Panc1 (cell line): ENCODE measurements around the gene TENT5C.

Experiments used
- TF ChIP-seq, protein P1 (sequence below): fragments of 450-650 bp; IDR thresholded peaks from 2 replicates; pipeline ENCODE4 v1.5.1; 2017; ENCODE audit warnings: mild to moderate bottlenecking
- TF ChIP-seq, protein P2 (sequence below), 2 experiments: IDR thresholded peaks; 2 replicates each; pipeline ENCODE4 v1.6.1; 2011 to 2012; ENCODE audit warnings: low read depth in 2 of 2, control low read depth in 1 of 2, low read length in 1 of 2, mild to moderate bottlenecking in 1 of 2, moderate library complexity in 1 of 2; ENCODE audit not compliant: insufficient read depth in 1 of 2

DNA sequence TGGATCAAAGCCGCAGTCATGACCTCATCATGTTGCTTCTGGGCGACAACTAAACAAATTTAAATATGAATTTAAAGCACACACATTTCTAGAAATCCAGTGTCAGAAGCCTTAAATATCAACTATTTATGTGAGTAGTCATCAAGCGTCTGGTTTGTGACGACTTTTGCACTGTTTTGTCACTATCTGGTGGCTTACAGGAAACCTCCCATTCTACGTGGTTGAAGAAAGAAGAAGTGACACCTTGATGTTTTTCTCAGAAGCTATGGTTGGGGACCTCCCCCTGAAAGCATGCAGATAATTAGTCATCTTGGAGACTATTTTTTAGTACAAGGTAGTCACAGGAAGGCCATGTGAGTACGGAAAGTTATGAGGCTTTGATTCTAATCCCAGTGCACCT is 58.5 kb downstream of the TENT5C start:
- TF ChIP-seq, protein P1, sequence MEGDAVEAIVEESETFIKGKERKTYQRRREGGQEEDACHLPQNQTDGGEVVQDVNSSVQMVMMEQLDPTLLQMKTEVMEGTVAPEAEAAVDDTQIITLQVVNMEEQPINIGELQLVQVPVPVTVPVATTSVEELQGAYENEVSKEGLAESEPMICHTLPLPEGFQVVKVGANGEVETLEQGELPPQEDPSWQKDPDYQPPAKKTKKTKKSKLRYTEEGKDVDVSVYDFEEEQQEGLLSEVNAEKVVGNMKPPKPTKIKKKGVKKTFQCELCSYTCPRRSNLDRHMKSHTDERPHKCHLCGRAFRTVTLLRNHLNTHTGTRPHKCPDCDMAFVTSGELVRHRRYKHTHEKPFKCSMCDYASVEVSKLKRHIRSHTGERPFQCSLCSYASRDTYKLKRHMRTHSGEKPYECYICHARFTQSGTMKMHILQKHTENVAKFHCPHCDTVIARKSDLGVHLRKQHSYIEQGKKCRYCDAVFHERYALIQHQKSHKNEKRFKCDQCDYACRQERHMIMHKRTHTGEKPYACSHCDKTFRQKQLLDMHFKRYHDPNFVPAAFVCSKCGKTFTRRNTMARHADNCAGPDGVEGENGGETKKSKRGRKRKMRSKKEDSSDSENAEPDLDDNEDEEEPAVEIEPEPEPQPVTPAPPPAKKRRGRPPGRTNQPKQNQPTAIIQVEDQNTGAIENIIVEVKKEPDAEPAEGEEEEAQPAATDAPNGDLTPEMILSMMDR, result no peak
- TF ChIP-seq, protein P2, sequence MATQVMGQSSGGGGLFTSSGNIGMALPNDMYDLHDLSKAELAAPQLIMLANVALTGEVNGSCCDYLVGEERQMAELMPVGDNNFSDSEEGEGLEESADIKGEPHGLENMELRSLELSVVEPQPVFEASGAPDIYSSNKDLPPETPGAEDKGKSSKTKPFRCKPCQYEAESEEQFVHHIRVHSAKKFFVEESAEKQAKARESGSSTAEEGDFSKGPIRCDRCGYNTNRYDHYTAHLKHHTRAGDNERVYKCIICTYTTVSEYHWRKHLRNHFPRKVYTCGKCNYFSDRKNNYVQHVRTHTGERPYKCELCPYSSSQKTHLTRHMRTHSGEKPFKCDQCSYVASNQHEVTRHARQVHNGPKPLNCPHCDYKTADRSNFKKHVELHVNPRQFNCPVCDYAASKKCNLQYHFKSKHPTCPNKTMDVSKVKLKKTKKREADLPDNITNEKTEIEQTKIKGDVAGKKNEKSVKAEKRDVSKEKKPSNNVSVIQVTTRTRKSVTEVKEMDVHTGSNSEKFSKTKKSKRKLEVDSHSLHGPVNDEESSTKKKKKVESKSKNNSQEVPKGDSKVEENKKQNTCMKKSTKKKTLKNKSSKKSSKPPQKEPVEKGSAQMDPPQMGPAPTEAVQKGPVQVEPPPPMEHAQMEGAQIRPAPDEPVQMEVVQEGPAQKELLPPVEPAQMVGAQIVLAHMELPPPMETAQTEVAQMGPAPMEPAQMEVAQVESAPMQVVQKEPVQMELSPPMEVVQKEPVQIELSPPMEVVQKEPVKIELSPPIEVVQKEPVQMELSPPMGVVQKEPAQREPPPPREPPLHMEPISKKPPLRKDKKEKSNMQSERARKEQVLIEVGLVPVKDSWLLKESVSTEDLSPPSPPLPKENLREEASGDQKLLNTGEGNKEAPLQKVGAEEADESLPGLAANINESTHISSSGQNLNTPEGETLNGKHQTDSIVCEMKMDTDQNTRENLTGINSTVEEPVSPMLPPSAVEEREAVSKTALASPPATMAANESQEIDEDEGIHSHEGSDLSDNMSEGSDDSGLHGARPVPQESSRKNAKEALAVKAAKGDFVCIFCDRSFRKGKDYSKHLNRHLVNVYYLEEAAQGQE (IDR thresholded peaks at IDR 0.05; ENCODE audit: insufficient read depth in 1 of 2, low read depth in 2 of 2, low read length in 1 of 2), result no peak
